Lower leg skin (tissue), 3 donors: ENCODE results near the gene PIGC.

ENCODE experiments used
- POLR2A ChIP-seq, 2 donors: fragments of 450-650 bp; IDR thresholded peaks; one replicate each; pipeline ENCODE4 v1.6.1; 2016 to 2017; ENCODE audit warnings: antibody characterized with exemption in 2 of 2, mild to moderate bottlenecking in 1 of 2, moderate library complexity in 1 of 2
- TF ChIP-seq, protein P1 (sequence below), 3 donors: fragments of 450-650 bp; IDR thresholded peaks; one replicate each; pipeline ENCODE4 v1.5.1; 2016; ENCODE audit warnings: antibody characterized with exemption in 3 of 3, mild to moderate bottlenecking in 3 of 3, moderate library complexity in 2 of 3

DNA sequence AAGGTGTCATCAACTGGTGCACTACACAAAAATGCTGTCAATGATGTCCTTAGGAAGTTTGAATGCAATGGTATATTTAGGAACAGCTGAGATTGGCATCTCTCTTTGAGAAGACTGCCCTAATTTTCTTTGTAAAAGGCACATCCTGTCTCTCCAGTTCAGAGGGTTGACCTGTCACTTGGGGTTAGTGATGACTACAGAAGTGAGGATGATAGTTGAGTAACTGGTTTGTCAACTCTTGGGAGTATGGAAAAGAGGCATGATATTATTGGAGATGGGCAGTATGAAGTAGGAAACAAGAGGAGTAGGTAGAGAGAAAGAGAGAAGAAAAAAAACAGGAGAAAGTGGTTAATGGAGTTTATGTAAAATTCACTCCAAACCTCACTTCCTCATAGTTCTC, 40.4 kb upstream of the PIGC start:
- TF ChIP-seq, protein P1, sequence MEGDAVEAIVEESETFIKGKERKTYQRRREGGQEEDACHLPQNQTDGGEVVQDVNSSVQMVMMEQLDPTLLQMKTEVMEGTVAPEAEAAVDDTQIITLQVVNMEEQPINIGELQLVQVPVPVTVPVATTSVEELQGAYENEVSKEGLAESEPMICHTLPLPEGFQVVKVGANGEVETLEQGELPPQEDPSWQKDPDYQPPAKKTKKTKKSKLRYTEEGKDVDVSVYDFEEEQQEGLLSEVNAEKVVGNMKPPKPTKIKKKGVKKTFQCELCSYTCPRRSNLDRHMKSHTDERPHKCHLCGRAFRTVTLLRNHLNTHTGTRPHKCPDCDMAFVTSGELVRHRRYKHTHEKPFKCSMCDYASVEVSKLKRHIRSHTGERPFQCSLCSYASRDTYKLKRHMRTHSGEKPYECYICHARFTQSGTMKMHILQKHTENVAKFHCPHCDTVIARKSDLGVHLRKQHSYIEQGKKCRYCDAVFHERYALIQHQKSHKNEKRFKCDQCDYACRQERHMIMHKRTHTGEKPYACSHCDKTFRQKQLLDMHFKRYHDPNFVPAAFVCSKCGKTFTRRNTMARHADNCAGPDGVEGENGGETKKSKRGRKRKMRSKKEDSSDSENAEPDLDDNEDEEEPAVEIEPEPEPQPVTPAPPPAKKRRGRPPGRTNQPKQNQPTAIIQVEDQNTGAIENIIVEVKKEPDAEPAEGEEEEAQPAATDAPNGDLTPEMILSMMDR (IDR thresholded peaks at IDR 0.05): no peak
- no peak for TF ChIP-seq POLR2A (IDR thresholded peaks at IDR 0.05)
